Mesenchymal stem cell (in vitro differentiated cells and primary cell): ENCODE results near the gene CYP2U1.

Experiments
- DNase-seq: peaks from one replicate; pipeline ENCODE4 v3.0.0-alpha.2; 2013
- H2AFZ ChIP-seq: one replicate; pipeline ENCODE4 v1.6.1; 2013; ENCODE audit warnings: low read depth, mild to moderate bottlenecking, control low read depth, inconsistent platforms, low read length, moderate library complexity
- H2AK5ac ChIP-seq: 2 replicates; pipeline ENCODE4 v1.6.1; 2013; ENCODE audit warnings: low read length, moderate library complexity, mild to moderate bottlenecking, inconsistent platforms; ENCODE audit not compliant: severe bottlenecking
- H2BK120ac ChIP-seq: one replicate; pipeline ENCODE4 v1.6.1; 2013; ENCODE audit warnings: low read depth, mild to moderate bottlenecking, inconsistent platforms, low read length, moderate library complexity
- H2BK12ac ChIP-seq, 2 experiments: one replicate each; pipeline ENCODE4 v1.6.1; 2013; ENCODE audit warnings: inconsistent platforms in 2 of 2, low read length in 2 of 2, mild to moderate bottlenecking in 2 of 2, moderate library complexity in 2 of 2, control low read depth in 1 of 2
- H2BK15ac ChIP-seq: one replicate; pipeline ENCODE4 v1.6.1; 2013; ENCODE audit warnings: mild to moderate bottlenecking, low read depth, inconsistent platforms; ENCODE audit not compliant: poor library complexity, severe bottlenecking
- H2BK5ac ChIP-seq: 2 replicates; pipeline ENCODE4 v1.6.1; 2013; ENCODE audit warnings: low read depth, mild to moderate bottlenecking, low read length, control low read depth, inconsistent platforms; ENCODE audit not compliant: poor library complexity, severe bottlenecking
- H3K14ac ChIP-seq, 2 experiments: one replicate each; pipeline ENCODE4 v1.6.1; 2013; ENCODE audit warnings: inconsistent platforms in 2 of 2, low read length in 2 of 2, control low read depth in 1 of 2, mild to moderate bottlenecking in 1 of 2, moderate library complexity in 1 of 2
- H3K18ac ChIP-seq, 2 experiments: one replicate each; pipeline ENCODE4 v1.6.1; 2013; ENCODE audit warnings: inconsistent platforms in 2 of 2, low read length in 2 of 2, control low read depth in 1 of 2, low read depth in 1 of 2, mild to moderate bottlenecking in 1 of 2
- H3K23ac ChIP-seq, 2 experiments: one replicate each; pipeline ENCODE4 v1.6.1; 2013; ENCODE audit warnings: inconsistent platforms in 2 of 2, low read length in 2 of 2, mild to moderate bottlenecking in 2 of 2, moderate library complexity in 2 of 2, control low read depth in 1 of 2
- H3K27ac ChIP-seq: 2 replicates; pipeline ENCODE4 v1.5.1; 2013; ENCODE audit warnings: mild to moderate bottlenecking, moderate library complexity, low read length, control low read depth, inconsistent platforms; ENCODE audit not compliant: poor library complexity, severe bottlenecking
- H3K27me3 ChIP-seq, 2 experiments: 2 replicates each; pipeline versions ENCODE4 v1.6.1 to v1.7.0; 2013; ENCODE audit warnings: low read length in 2 of 2, mild to moderate bottlenecking in 2 of 2, moderate library complexity in 2 of 2, control low read depth in 1 of 2, inconsistent platforms in 1 of 2; ENCODE audit not compliant: control insufficient read depth in 1 of 2, insufficient read depth in 1 of 2
- H3K36me3 ChIP-seq, 2 experiments: 2 replicates each; pipeline versions ENCODE4 v1.6.1 to v1.7.0; 2013; ENCODE audit warnings: low read length in 2 of 2, control low read depth in 1 of 2, inconsistent platforms in 1 of 2, low read depth in 1 of 2, mild to moderate bottlenecking in 1 of 2; ENCODE audit not compliant: insufficient read depth in 2 of 2, control insufficient read depth in 1 of 2
- H3K4ac ChIP-seq, 2 experiments: one replicate each; pipeline ENCODE4 v1.6.1; 2013; ENCODE audit warnings: inconsistent platforms in 2 of 2, low read length in 2 of 2, mild to moderate bottlenecking in 2 of 2, moderate library complexity in 2 of 2, control low read depth in 1 of 2, low read depth in 1 of 2
- H3K4me1 ChIP-seq: 2 replicates; pipeline ENCODE4 v1.6.1; 2013; ENCODE audit warnings: low read depth, low read length, control low read depth; ENCODE audit not compliant: control insufficient read depth, insufficient read depth
- H3K4me2 ChIP-seq: 2 replicates; pipeline ENCODE4 v1.6.1; 2013; ENCODE audit warnings: low read length, mild to moderate bottlenecking, inconsistent platforms; ENCODE audit not compliant: poor library complexity, severe bottlenecking
- H3K4me3 ChIP-seq, 2 experiments: 2 replicates each; pipeline versions ENCODE4 v1.5.1 to v1.7.0; 2013; ENCODE audit warnings: low read length in 2 of 2, mild to moderate bottlenecking in 2 of 2, control low read depth in 1 of 2, low read depth in 1 of 2; ENCODE audit not compliant: insufficient read depth in 1 of 2
- H3K79me1 ChIP-seq: replicated peaks from 2 replicates; pipeline ENCODE4 v1.6.1; 2013; ENCODE audit warnings: mild to moderate bottlenecking, control low read depth, low read length, inconsistent platforms; ENCODE audit not compliant: poor library complexity, severe bottlenecking
- H3K9ac ChIP-seq: 2 replicates; pipeline ENCODE4 v1.7.0; 2013; ENCODE audit warnings: mild to moderate bottlenecking, low read length, moderate library complexity
- H3K9me3 ChIP-seq: 2 replicates; pipeline ENCODE4 v1.7.0; 2013; ENCODE audit warnings: mild to moderate bottlenecking, low read length; ENCODE audit not compliant: control insufficient read depth
- H4K8ac ChIP-seq: one replicate; pipeline ENCODE4 v1.6.1; 2013; ENCODE audit warnings: inconsistent platforms, mild to moderate bottlenecking, low read length, moderate library complexity
- H4K91ac ChIP-seq: one replicate; pipeline ENCODE4 v1.6.1; 2013; ENCODE audit warnings: mild to moderate bottlenecking, low read length, inconsistent platforms
- WGBS: methylation state at CpG from one replicate; pipeline ENCODE4 v1.1.7; 2013; ENCODE audit warnings: mixed read lengths; 5-methylcytosine and 5-hydroxymethylcytosine counted together

CYP2U1 gene

GRCh38 chr4:107972605-107973004 lies 41.3 kb downstream of the CYP2U1 start:
- Histone ChIP-seq H3K9me3 (no peaks in the 10 kb centered on the region), H3K27me3 (no peaks in the 10 kb centered on the region), H2AFZ (no peak overlapping the region), H2BK5ac (no peak overlapping the region), H3K27ac (no peak overlapping the region), H2BK120ac (no peak overlapping the region), H3K4me3 (no peak overlapping the region), H4K91ac (no peak overlapping the region), H3K36me3 (no peaks in the 10 kb centered on the region), H3K9ac (no peak overlapping the region), H4K8ac (no peak overlapping the region), H3K14ac (no peak overlapping the region), H3K18ac (no peak overlapping the region), H3K79me1 (no peaks in the 10 kb centered on the region), H2AK5ac (no peak overlapping the region), H3K23ac (no peak overlapping the region), H2BK15ac (no peak overlapping the region), H3K4me1 (no peaks in the 10 kb centered on the region), H2BK12ac (no peak overlapping the region), H3K4ac (no peak overlapping the region), H3K4me2 (no peak overlapping the region)
- no peak for DNase-seq

GRCh38 chr4:107974523-107974922 lies 43.2 kb downstream of the CYP2U1 start:
- Histone ChIP-seq H2AK5ac (no peak overlapping the region), H3K4me2 (no peak overlapping the region), H4K8ac (no peak overlapping the region), H2AFZ (no peak overlapping the region), H3K36me3 (no peaks in the 10 kb centered on the region), H2BK15ac (no peak overlapping the region), H3K18ac (no peak overlapping the region), H2BK5ac (no peak overlapping the region), H3K9ac (no peak overlapping the region), H3K9me3 (no peaks in the 10 kb centered on the region), H3K79me1 (no peaks in the 10 kb centered on the region), H4K91ac (no peak overlapping the region), H3K4me3 (no peak overlapping the region), H2BK12ac (no peak overlapping the region), H3K4me1 (no peaks in the 10 kb centered on the region), H3K23ac (no peak overlapping the region), H2BK120ac (no peak overlapping the region), H3K14ac (no peak overlapping the region), H3K27ac (no peak overlapping the region), H3K27me3 (no peaks in the 10 kb centered on the region), H3K4ac (no peak overlapping the region)
- DNase-seq = no peak
- WGBS = 79% methylated on average over 3 of the region's 3 CpGs

GRCh38 chr4:107977482-107977881 lies 46.1 kb downstream of the CYP2U1 start:
- no peak overlapping the region for H2BK120ac ChIP-seq
- H2AFZ ChIP-seq = no peak overlapping the region
- no peak overlapping the region for H2BK5ac ChIP-seq
- no peak overlapping the region for H2AK5ac ChIP-seq
- no peak overlapping the region for H4K8ac ChIP-seq
- H3K36me3 ChIP-seq = no peaks in the 10 kb centered on the region
- H3K4me3 ChIP-seq = no peak overlapping the region
- no peaks in the 10 kb centered on the region for H3K27me3 ChIP-seq
- H3K4me1 ChIP-seq = no peaks in the 10 kb centered on the region
- no peak overlapping the region for H4K91ac ChIP-seq
- H2BK12ac ChIP-seq = no peak overlapping the region
- H3K79me1 ChIP-seq = no peaks in the 10 kb centered on the region
- H3K27ac ChIP-seq = no peak overlapping the region
- no peak overlapping the region for H3K23ac ChIP-seq
- no peak overlapping the region for H3K18ac ChIP-seq
- 87% methylated on average over 4 of the region's 4 CpGs for WGBS
- no peaks in the 10 kb centered on the region for H3K9me3 ChIP-seq
- H3K4me2 ChIP-seq = no peak overlapping the region
- H2BK15ac ChIP-seq = no peak overlapping the region
- no peak overlapping the region for H3K4ac ChIP-seq
- no peak for DNase-seq
- H3K14ac ChIP-seq = no peak overlapping the region
- no peak overlapping the region for H3K9ac ChIP-seq

- Histone ChIP-seq H3K4me2 (no peak overlapping the region), H3K27ac (no peak overlapping the region), H2BK120ac (no peak overlapping the region), H3K27me3 (no peaks in the 10 kb centered on the region), H2BK12ac (no peak overlapping the region), H3K9me3 (no peaks in the 10 kb centered on the region), H2AK5ac (no peak overlapping the region), H3K4ac (no peak overlapping the region), H2AFZ (no peak overlapping the region), H3K9ac (no peak overlapping the region), H3K36me3 (no peaks in the 10 kb centered on the region), H4K8ac (no peak overlapping the region), H3K4me1 (no peaks in the 10 kb centered on the region), H2BK5ac (no peak overlapping the region), H3K14ac (no peak overlapping the region), H3K23ac (no peak overlapping the region), H4K91ac (no peak overlapping the region), H3K79me1 (no peaks in the 10 kb centered on the region), H3K18ac (no peak overlapping the region), H2BK15ac (no peak overlapping the region), H3K4me3 (no peak overlapping the region)
- DNase-seq = no peak
- 100% methylated on average over 2 of the region's 3 CpGs for WGBS
Observed at GRCh38 chr4:107977966-107978705, 46.8 kb downstream of the CYP2U1 start.
